ENCODE measurements around the gene PKP1. TPM values are rescaled to one million over a fixed set of nuclear protein-coding genes. Genes with fewer than 3 reads are reported as not detected.
A peak's percentile ranks its signal among the peaks of the same experiment; 100 is the strongest.

Gene PKP1
- total RNA-seq, 2 donors from 2014 or later: 0.18 to 0.44 TPM

DNA sequence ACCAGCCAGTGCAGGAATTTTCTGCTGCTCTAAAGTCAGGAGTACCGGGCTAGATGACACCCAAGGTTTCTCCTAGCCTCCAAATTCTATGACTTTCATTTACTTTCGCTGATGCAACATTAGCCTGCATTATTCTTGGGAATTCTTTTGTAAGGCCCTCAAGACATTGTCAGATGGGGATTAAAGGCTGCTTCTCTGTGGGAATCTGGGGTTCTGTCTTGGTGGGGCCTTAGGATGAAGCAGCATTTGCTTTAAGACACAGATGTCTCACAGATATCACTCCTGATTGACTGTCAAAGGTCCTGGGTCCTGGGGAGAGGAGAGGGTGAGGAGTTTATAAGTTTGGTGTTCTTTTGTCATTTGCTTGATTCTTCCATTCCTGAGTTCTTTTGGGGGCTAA, 11.6 kb downstream of the PKP1 start:
- H3K4me1 ChIP-seq (ENCODE audit: control insufficient read depth, insufficient read depth, low read length): no peaks in the 10 kb centered on the region
- no peak overlapping the region for H3K27ac Mint-ChIP-seq
- no peak overlapping the region for H3K4me3 Mint-ChIP-seq
- H3K9me3 ChIP-seq (ENCODE audit: control insufficient read depth, low read length): no peaks in the 10 kb centered on the region
- TF ChIP-seq, protein P1, sequence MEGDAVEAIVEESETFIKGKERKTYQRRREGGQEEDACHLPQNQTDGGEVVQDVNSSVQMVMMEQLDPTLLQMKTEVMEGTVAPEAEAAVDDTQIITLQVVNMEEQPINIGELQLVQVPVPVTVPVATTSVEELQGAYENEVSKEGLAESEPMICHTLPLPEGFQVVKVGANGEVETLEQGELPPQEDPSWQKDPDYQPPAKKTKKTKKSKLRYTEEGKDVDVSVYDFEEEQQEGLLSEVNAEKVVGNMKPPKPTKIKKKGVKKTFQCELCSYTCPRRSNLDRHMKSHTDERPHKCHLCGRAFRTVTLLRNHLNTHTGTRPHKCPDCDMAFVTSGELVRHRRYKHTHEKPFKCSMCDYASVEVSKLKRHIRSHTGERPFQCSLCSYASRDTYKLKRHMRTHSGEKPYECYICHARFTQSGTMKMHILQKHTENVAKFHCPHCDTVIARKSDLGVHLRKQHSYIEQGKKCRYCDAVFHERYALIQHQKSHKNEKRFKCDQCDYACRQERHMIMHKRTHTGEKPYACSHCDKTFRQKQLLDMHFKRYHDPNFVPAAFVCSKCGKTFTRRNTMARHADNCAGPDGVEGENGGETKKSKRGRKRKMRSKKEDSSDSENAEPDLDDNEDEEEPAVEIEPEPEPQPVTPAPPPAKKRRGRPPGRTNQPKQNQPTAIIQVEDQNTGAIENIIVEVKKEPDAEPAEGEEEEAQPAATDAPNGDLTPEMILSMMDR (conservative IDR thresholded peaks at IDR 0.05): no peak
- no peaks in the 10 kb centered on the region for H3K36me3 ChIP-seq (ENCODE audit: control insufficient read depth, insufficient read depth, low read length)
- no peaks in the 10 kb centered on the region for H3K36me3 Mint-ChIP-seq (ENCODE audit: low read depth)
- peaks cover 7% of the 10 kb centered on the region for H3K4me1 Mint-ChIP-seq
- 58 to 82% methylated on average over 2 of the region's 2 CpGs for WGBS, 2 experiments (ENCODE audit: insufficient coverage in 1 of 2, insufficient read length in 1 of 2)
- no peak for DNase-seq
- no peaks in the 10 kb centered on the region for H3K9me3 Mint-ChIP-seq
- H3K9ac ChIP-seq (ENCODE audit: extremely low read depth, low read length, poor library complexity, severe bottlenecking): no peak overlapping the region
- H3K27me3 Mint-ChIP-seq (ENCODE audit: insufficient read depth): peaks cover 8% of the 10 kb centered on the region
- H3K27ac ChIP-seq (ENCODE audit: low read depth, low read length): peak overlapping the region; percentile 16
- no peak overlapping the region for H3K4me3 ChIP-seq (ENCODE audit: low read length)
- peaks cover 8% of the 10 kb centered on the region for H3K27me3 ChIP-seq (ENCODE audit: control insufficient read depth, insufficient read depth, low read length, poor library complexity, severe bottlenecking)

DNA sequence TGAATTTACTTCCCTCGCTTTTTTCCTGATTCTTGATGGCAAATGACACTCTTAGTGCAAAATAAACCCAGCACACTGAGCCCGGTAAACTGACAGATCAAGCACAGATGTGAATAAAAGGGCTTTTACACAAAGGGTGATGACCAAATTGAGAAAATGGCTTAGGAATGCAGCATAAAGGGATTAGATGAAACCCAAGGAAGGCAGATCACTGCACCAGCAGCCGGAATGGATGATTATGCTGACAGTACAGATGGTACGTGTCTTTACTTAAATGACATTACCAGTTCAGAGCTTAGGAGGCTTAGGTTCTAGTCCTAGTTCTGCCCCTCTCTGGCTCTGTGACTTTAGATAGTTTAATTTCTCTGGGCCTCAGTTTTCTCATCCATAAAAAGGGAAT, 12.0 kb downstream of the PKP1 start:
- DNase-seq: no peak
- Histone ChIP-seq H3K27ac (ENCODE audit: low read depth, low read length) (peak overlapping the region; percentile 16), H3K9me3 (ENCODE audit: control insufficient read depth, low read length) (no peaks in the 10 kb centered on the region), H3K4me1 (ENCODE audit: control insufficient read depth, insufficient read depth, low read length) (no peaks in the 10 kb centered on the region), H3K9ac (ENCODE audit: extremely low read depth, low read length, poor library complexity, severe bottlenecking) (no peak overlapping the region), H3K4me3 (ENCODE audit: low read length) (no peak overlapping the region), H3K36me3 (ENCODE audit: control insufficient read depth, insufficient read depth, low read length) (no peaks in the 10 kb centered on the region), H3K27me3 (ENCODE audit: control insufficient read depth, insufficient read depth, low read length, poor library complexity, severe bottlenecking) (peaks cover 8% of the 10 kb centered on the region)
- Mint-ChIP-seq H3K27me3 (ENCODE audit: insufficient read depth) (peaks cover 8% of the 10 kb centered on the region), H3K9me3 (no peaks in the 10 kb centered on the region), H3K27ac (no peak overlapping the region), H3K36me3 (ENCODE audit: low read depth) (no peaks in the 10 kb centered on the region), H3K4me3 (no peak overlapping the region), H3K4me1 (peaks cover 6% of the 10 kb centered on the region)
- TF ChIP-seq, protein P1 (conservative IDR thresholded peaks at IDR 0.05): no peak
- WGBS, 2 experiments (ENCODE audit: insufficient coverage in 1 of 2, insufficient read length in 1 of 2): 83 to 90% methylated on average over 4 of the region's 4 CpGs

- Mint-ChIP-seq H3K27ac (no peak overlapping the region), H3K9me3 (no peaks in the 10 kb centered on the region), H3K4me3 (no peak overlapping the region), H3K36me3 (ENCODE audit: low read depth) (no peaks in the 10 kb centered on the region), H3K4me1 (peaks cover 6% of the 10 kb centered on the region), H3K27me3 (ENCODE audit: insufficient read depth) (peaks cover 8% of the 10 kb centered on the region)
- WGBS, 2 experiments (ENCODE audit: insufficient coverage in 1 of 2, insufficient read length in 1 of 2): 77 to 100% methylated on average over 1 to 3 of the region's 3 CpGs
- Histone ChIP-seq H3K4me3 (ENCODE audit: low read length) (no peak overlapping the region), H3K27me3 (ENCODE audit: control insufficient read depth, insufficient read depth, low read length, poor library complexity, severe bottlenecking) (peaks cover 8% of the 10 kb centered on the region), H3K36me3 (ENCODE audit: control insufficient read depth, insufficient read depth, low read length) (no peaks in the 10 kb centered on the region), H3K9me3 (ENCODE audit: control insufficient read depth, low read length) (no peaks in the 10 kb centered on the region), H3K27ac (ENCODE audit: low read depth, low read length) (no peak overlapping the region), H3K9ac (ENCODE audit: extremely low read depth, low read length, poor library complexity, severe bottlenecking) (no peak overlapping the region), H3K4me1 (ENCODE audit: control insufficient read depth, insufficient read depth, low read length) (no peaks in the 10 kb centered on the region)
- TF ChIP-seq, protein P1 (conservative IDR thresholded peaks at IDR 0.05): no peak
- DNase-seq: no peak
Observed at GRCh38 chr1:201295861-201296260, 12.6 kb downstream of the PKP1 start.

Measured in endodermal cell (in vitro differentiated cells).